Fibroblast of mammary gland (primary cell): Measurements from ENCODE around the gene SPHK2.

Experiments used
- DNase-seq: peaks from one replicate; pipeline ENCODE4 v3.0.0-alpha.2; 2010; ENCODE audit warnings: low read depth
- H3K4me3 ChIP-seq: 2 replicates; pipeline ENCODE4 v1.5.1; 2011; ENCODE audit warnings: low read depth, mild to moderate bottlenecking, low read length, moderate library complexity; ENCODE audit not compliant: control insufficient read depth
- TF ChIP-seq, protein P1 (sequence below): conservative IDR thresholded peaks from 2 replicates; pipeline ENCODE4 v1.5.1; 2011; ENCODE audit warnings: low read depth, low read length, inconsistent platforms; ENCODE audit not compliant: control insufficient read depth, insufficient read depth

The SPHK2 gene

GRCh38 chr19:48596679-48597465 is 22.4 kb upstream of the SPHK2 start:
- TF ChIP-seq, protein P1, sequence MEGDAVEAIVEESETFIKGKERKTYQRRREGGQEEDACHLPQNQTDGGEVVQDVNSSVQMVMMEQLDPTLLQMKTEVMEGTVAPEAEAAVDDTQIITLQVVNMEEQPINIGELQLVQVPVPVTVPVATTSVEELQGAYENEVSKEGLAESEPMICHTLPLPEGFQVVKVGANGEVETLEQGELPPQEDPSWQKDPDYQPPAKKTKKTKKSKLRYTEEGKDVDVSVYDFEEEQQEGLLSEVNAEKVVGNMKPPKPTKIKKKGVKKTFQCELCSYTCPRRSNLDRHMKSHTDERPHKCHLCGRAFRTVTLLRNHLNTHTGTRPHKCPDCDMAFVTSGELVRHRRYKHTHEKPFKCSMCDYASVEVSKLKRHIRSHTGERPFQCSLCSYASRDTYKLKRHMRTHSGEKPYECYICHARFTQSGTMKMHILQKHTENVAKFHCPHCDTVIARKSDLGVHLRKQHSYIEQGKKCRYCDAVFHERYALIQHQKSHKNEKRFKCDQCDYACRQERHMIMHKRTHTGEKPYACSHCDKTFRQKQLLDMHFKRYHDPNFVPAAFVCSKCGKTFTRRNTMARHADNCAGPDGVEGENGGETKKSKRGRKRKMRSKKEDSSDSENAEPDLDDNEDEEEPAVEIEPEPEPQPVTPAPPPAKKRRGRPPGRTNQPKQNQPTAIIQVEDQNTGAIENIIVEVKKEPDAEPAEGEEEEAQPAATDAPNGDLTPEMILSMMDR: no peak
- DNase-seq: no peak
- H3K4me3 ChIP-seq: no peak overlapping the region

DNA sequence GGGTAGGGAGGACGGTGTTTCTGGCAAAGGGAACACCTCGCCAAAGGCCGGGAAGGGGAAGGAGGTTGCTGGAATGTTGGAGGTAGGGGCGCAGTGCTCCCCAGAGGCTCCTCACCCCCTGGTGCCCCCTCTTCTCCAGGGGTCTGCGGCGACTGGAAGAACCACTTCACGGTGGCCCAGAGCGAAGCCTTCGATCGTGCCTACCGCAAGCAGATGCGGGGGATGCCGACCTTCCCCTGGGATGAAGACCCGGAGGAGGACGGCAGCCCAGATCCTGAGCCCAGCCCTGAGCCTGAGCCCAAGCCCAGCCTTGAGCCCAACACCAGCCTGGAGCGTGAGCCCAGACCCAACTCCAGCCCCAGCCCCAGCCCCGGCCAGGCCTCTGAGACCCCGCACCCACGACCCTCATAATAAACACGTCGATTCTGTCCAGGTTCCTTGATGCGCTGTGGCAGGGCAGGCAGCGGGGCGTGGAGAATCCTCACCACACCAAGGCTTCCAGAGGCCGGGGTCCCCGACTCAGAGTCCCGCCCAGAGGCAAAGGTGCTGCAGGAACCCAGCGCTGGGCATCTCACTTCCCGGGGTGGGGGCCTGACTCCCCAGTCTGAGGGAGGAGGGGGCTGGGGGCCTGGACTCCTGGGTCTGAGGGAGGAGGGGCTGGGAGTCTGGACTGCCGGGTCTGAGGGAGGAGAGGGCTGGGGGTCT is 20.2 kb upstream of the SPHK2 start:
- TF ChIP-seq, protein P1: no peak
- no peak overlapping the region for H3K4me3 ChIP-seq
- no peak for DNase-seq

- H3K4me3 ChIP-seq: no peak overlapping the region
- DNase-seq: no peak
- TF ChIP-seq, protein P1: no peak
Measured at GRCh38 chr19:48600679-48601417, 18.5 kb upstream of the SPHK2 start.

GRCh38 chr19:48603001-48603400 is 16.3 kb upstream of the SPHK2 start:
- TF ChIP-seq, protein P1: no peak
- no peak for DNase-seq

DNA sequence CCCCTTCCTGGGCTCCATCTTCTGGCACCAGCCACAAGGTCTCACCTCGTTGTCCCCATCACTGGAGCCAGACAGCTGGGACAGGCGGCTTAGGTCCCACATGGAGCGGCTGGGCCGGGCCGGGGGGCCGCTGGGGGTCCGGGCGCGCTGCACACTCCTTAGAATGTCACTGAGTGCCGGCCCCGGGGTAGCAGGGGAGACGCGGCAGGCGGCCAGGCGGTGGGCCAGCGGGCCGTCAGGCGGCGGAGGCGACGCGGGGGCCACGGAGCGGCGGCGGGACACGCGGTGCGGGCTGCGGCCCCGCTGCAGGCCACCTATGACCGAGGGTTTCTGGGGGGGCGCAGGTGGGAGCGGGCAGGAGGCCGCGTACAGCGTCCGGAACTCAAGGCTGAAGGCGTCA is 15.9 kb upstream of the SPHK2 start:
- TF ChIP-seq, protein P1: no peak
- no peak overlapping the region for H3K4me3 ChIP-seq
- DNase-seq: no peak

More at GRCh38 chr19:48603001-48603400, 16.3 kb upstream of the SPHK2 start:
- no peak overlapping the region for H3K4me3 ChIP-seq

- TF ChIP-seq, protein P1: no peak
- DNase-seq: no peak
Measured at GRCh38 chr19:48603850-48604249, 15.5 kb upstream of the SPHK2 start.

More at GRCh38 chr19:48603850-48604249, 15.5 kb upstream of the SPHK2 start:
- H3K4me3 ChIP-seq: no peak overlapping the region
